Measurements from ENCODE around the gene BCL2L1.
"Not testable (repeated sequence)": the region's sequence is repeated elsewhere in the genome, so short reads cannot be mapped to it uniquely, and the experiment has no call there.

The BCL2L1 gene

GRCh38 chr20:31673943-31674463, 48.7 kb downstream of the BCL2L1 start:
- DNase-seq: no peak

DNA sequence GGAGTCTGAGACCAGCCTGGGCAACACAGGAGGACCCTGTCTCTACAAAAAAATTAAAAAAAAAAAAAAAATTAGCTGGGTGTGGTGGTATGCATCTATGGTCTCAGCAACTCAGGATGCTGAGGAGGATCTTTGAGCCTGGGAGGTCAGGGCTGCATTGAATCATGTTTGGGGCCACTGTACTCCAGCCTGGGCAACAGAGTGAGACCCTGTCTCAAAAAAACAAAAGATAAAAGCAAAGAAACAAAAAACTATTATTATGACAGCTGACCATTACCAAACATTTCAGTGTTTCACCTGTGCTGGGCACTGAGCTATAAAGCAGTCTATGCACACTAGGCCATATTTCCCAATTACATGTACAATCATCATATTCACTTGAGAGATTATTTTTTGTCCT, 49.2 kb downstream of the BCL2L1 start:
- DNase-seq: no peak

DNA sequence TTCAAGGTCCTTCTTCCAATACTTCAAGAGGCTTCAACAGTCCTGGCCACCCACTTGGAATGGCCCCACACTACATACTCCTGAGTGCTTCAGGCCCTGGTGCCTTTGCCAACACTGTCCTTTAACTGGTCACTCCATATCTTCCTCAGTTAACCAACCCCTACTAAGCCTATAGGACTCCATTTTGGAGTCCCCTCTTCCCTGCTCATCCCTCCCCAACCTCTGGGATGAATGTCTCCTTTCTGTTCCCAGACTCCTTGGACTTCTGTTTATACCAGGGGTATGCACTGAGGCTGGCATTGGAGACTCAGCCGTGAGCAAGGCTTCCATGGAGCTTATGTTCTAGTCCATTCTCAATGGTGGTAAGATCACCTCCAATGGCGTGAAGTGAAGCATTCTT, 51.3 kb downstream of the BCL2L1 start:
- no peak for DNase-seq

GRCh38 chr20:31670371-31671228, 52.1 kb downstream of the BCL2L1 start:
- DNase-seq: no peak

DNA sequence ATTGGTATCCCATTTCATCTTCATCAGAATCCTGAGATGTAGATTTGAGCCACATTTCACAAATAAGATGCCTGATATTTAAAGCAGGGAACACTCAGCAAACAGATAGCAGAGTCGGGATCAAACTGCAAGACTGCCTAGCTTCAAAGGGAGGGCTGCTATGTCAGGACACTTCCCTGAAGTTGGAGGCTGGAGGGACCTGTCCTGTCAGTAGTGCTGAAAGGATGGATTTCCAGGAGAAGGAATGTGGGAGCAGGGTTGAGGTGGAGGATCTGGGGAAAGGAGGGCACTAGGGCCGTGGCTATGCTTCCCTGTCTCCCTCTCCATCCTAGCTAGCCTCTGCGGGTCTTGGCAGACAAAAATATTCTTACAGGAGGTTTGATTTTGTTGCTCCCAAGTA, 52.8 kb downstream of the BCL2L1 start:
- DNase-seq: no peak

DNA sequence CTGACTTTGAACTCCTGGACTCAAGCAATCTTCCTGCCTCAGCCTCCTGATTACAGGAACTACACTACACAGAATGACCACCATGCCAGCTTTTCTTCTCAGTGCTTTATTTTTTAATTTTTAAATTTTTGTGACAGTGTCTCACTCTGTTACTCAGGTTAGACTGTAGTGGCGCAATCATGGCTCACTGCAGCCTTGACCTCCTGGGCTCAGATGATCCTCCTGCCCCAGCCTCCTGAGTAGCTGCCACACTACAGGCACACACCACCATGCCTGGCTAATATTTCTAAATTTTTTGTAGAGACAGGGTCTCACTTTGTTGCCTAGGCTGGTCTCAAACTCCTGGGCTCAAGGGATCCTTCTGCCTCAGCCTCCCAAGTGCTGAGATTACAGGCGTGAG, 53.7 kb downstream of the BCL2L1 start:
- not testable (repeated sequence) for DNase-seq

GRCh38 chr20:31667315-31668285, 55.1 kb downstream of the BCL2L1 start:
- no peak for DNase-seq

DNA sequence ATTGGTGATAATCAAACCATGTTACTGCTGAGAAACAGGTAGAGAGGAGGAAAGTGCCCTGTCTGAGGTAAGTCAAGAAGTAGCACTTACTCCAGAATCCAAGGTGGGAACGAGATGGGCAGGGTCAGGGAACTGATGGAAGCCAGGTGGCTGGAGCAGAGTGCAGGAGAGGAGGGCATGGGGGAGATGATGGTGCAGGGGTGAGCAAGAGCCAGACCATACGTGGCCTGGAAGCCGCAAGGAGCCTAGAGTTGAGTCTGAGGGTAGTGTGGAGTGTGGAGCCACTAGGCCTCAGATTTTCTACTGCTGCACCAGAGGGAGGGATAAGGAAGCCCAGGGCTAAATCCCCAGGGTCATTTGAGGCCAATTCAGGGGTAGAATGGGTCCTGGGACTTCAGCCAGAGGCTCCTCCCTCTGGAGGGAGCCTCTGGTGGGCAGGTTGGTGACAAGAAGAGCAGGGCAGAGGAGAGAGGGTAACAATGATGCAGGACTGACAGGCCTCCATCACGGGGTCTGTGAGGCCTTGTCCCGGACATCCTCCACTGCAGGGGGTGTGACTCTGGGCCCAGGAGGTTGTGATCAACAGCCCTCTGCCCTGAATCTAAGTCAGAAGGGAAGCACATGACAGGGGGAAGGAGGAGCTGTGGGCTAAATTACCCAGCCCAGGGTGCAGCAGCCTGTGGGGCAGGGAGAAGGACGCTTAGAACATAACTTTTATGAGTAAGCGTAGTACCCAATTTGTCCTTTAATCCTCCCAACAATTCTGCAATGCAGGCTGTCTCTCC, 56.2 kb downstream of the BCL2L1 start:
- peak; percentile 88 for DNase-seq

DNA sequence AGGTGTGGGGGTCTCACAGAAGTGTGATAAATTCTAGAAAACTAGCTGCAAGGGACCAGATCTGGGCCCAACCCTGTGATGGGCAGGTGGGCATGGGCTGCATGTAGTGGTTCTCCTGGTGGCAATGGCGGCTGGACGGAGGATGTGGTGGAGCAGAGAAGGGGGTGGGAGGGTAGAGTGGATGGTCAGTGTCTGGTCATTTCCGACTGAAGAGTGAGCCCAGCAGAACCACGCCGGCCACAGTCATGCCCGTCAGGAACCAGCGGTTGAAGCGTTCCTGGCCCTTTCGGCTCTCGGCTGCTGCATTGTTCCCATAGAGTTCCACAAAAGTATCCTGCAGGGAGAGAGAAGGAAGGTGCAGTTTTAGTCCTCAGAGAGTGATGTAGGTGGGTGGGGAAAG, 56.9 kb downstream of the BCL2L1 start:
- DNase-seq: no peak

DNA sequence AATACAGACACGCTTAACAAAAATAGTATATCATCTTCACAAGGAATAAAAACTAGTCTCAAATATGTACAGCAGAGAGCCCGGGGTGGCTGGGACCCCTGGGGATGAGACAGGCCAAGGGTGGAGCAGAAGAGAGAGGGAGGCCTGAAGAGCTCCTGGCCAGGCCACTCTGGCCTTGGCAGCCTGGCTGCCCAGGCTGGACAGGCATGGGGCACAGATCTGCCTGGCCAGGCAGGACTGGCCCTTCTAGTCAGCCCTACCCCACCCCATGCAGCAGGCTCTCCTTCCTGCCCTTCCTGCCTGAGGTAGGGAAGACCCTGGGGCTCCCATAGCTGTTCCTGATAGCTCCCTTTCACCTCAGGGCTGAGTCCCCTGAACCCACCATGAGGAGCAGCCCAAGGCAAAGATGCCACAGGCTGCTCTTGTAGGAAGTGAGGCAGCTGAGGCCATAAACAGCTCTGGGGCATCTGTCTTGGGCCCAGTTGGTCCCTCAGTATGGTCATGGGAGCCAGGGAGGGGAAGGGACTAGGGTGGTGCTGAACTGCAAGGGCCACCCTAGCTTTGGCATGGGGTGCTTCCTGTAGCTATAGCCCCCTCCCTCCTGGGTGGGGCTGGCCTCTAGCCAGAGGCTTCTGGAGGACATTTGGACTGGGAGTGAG, 57.8 kb downstream of the BCL2L1 start:
- DNase-seq: no peak

- no peak for DNase-seq
Measured at GRCh38 chr20:31663838-31664695, 58.6 kb downstream of the BCL2L1 start.

DNA sequence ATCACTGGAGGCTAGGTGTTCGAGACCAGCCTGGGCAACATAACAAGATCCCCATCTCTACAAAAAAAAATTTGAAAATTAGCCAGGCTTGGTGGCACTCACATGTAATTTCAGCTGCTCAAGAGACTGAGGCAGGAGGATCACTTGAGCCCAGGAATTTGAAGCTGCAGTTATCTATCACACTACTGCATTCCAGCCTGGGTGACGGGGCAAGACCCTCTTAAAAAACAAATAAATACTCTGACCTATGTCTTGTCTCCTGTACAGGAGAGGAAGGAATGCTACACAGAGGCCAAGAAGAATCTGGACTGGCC, 59.2 kb downstream of the BCL2L1 start:
- DNase-seq: no peak

DNA sequence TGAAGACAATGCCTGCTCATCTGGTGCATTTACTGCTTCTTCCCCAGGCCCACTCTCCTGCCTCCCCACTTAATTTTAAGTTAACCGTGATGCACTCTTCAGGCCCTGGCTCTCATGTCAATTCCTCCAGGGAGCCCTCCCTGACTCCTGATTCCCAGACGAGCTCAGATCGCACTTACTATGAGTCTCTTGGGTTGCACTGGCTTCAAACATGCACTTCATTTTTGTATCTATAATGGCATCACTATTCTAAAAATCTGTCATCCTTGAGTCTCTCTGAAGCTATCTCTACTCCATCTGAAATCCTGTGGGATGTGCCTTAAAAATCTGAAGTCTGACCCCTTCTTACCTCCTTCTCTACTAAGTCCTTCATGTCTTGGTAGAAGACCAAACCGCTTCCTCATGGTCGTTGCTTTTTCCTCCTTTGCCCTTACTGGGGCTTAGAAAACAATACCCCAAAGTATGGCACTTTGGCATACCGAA, 60.3 kb downstream of the BCL2L1 start:
- no peak for DNase-seq

DNA sequence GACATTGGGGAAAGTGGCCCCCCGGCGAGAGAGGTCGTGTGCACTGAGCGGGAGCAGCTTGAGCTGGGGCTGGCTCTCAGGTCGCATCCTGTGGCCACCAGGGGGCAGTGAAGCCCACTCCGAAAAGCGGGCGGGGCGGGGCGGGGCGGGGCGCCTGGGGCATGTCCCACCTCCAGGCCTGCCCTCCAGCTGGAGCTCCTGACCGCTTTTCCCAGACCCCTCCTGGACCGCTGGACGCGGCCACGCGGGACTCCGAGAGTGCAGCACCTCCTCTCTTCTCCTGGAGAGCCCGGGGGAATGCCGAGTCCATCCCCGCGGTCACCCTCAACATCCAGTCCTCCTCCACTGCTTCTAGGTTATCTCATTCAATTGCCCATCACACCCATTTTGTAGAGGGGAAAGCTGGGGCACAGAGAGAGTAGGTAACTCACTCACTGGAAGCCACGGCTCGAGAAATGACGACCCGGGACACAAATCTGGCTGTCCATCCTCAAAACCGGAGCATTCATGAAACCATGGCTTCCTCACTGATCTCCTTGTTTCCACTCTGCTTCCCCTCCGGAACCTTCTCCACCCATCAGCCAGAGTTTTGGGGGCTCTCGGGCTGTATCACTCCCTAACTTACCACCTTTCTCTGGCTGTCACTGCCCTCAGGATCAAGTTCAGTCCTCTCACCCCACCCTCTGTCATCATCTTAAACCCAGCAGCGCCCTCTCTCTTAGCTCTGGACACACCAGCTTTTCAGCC, 60.9 kb downstream of the BCL2L1 start:
- peak; percentile 84 for DNase-seq

DNA sequence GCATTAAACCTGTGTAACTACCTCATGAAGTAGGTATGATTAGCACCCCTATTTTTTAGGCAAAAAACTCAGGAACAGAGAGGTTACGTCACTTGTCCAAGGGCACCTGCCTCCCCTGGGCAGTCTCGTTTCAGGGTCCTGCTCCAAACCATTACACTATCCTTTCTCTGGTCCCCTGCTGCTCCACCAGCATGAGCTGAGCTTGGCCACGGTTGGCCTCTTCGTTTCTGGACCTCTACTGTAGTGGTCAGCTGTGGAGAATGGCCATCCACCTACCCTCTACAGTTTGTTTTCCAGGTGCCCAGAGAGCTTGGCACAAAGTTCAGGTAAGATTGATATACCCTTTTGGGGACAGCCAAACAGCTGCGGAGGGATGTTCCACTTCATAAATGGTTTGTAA, 68.1 kb downstream of the BCL2L1 start:
- DNase-seq: no peak

- DNase-seq: no peak
Measured at GRCh38 chr20:31653561-31653960, 69.1 kb downstream of the BCL2L1 start.

GRCh38 chr20:31652917-31653396, 69.7 kb downstream of the BCL2L1 start:
- no peak for DNase-seq

DNA sequence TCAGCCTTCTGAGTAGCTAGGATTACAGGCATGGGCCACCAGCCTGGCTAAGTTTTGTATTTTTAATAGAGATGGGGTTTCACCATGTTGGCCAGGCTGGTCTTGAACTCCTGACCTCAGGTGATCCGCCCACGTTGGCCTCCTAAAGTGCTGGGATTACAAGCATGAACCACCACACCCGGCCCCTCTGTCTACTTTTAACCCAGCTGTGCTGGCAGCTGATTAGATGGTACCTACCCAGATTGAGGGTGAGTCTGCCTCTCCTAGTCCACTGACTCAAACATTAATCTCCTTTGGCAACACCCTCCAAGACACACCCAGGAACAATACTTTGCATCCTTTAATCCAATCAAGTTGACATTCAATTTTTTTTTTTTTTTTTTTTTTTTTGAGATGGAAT, 74.6 kb downstream of the BCL2L1 start:
- DNase-seq: peak; percentile 86

DNA sequence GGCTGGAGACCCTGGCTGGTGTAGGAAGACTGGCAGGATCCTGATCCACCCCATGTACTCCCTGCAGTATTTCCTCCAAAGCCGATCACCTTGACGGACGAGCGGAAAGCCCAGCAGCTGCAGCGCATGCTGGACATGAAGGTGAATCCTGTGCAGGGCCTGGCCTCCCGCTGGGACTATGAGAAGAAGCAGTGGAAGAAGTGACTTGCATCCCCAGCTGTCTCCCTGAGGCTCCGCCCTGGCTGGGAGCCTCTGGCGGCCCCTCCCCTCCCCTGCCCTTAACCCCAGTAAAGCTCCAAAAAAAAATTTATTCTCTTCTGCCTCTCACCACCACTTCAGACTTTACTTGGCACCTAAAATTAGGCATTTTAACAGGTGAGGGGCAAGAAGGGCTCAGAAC, 78.0 kb downstream of the BCL2L1 start:
- DNase-seq: peak; percentile 83

GRCh38 chr20:31643522-31643921, 79.1 kb downstream of the BCL2L1 start:
- DNase-seq: no peak

Measured in NCI-H82 (cell line).